SHP77 treated with DMSO at 0.1 percent for 48 hours (cell line): ENCODE results near the gene ZNF221.
A peak's percentile ranks its signal among the peaks of the same experiment; 100 is the strongest.

ENCODE experiments used
- DNase-seq: peaks from one replicate; lab custom pipeline; 2025; lab: John Stamatoyannopoulos, UW

Gene ZNF221

GRCh38 chr19:43957891-43958290 lies 6.9 kb downstream of the ZNF221 start:
- no peak for DNase-seq

- DNase-seq = no peak
These were observed 9.4 kb downstream of the ZNF221 start for GRCh38 chr19:43960411-43960810.

- no peak for DNase-seq
These were observed 15.2 kb downstream of the ZNF221 start for GRCh38 chr19:43966079-43966694.

GRCh38 chr19:43976732-43977131 lies 25.7 kb downstream of the ZNF221 start:
- DNase-seq = no peak

- DNase-seq = no peak
These were observed 32.5 kb downstream of the ZNF221 start for GRCh38 chr19:43983544-43983911.

- peak; percentile 92 for DNase-seq
These were observed 33.1 kb downstream of the ZNF221 start, which contains the start of gene ZNF155 for GRCh38 chr19:43983912-43984686. Gene ZNF155 (plus strand): TSS chr19:43984188. CDS start chr19:43988544, 4,356 bp downstream.

- no peak for DNase-seq
These were observed 33.6 kb downstream of the ZNF221 start for GRCh38 chr19:43984687-43985000.

- DNase-seq = no peak
These were observed 46.7 kb downstream of the ZNF221 start for GRCh38 chr19:43997631-43998290.

GRCh38 chr19:44002212-44002565 lies 51.2 kb downstream of the ZNF221 start:
- DNase-seq = no peak

GRCh38 chr19:44002566-44003460 lies 51.8 kb downstream of the ZNF221 start, which contains the start of gene ZNF230:
Gene ZNF230 (plus strand): TSS chr19:44002957. CDS start chr19:44007079, 4,122 bp downstream.
- peak; percentile 80 for DNase-seq

GRCh38 chr19:44003461-44004009 lies 52.5 kb downstream of the ZNF221 start:
- DNase-seq = no peak

GRCh38 chr19:44005973-44006372 lies 54.9 kb downstream of the ZNF221 start:
- DNase-seq = no peak

- DNase-seq = no peak
These were observed 56.4 kb downstream of the ZNF221 start for GRCh38 chr19:44007473-44007872.

GRCh38 chr19:44010468-44010867 lies 59.4 kb downstream of the ZNF221 start:
- no peak for DNase-seq
